ENCODE data around the gene DEAF1. TPM values are rescaled to one million over a fixed set of nuclear protein-coding genes. Genes with fewer than 3 reads are reported as not detected.
A peak's percentile ranks its signal among the peaks of the same experiment; 100 is the strongest.

The DEAF1 gene
- total and polyA plus RNA-seq, 2 of the 13 experiments (the other 11 are each of a cell fraction or from before 2014, with no cell fraction given), result 22.3 to 29.6 TPM

GRCh38 chr11:697811-698311 lies 2.8 kb upstream of the DEAF1 start:
- intact Hi-C loops (cut with micrococcal nuclease; ENCODE audit: unreplicated experiment), result no loop called here
- BruUV-seq (replicated peaks), result no TSS peak
- H4K20me1 ChIP-seq (ENCODE audit: insufficient read depth, low read length), result no peaks in the 10 kb centered on the region; the same call in 1 of the 2 replicates
- peaks cover 2 to 8% of the 10 kb centered on the region in 2 experiments; a peak in 3 of 5 replicates for H3K36me3 ChIP-seq (replicated peaks in 1 of 2; ENCODE audit: control insufficient read depth in 1 of 2, insufficient read depth in 2 of 2, low read length in 2 of 2)
- H3K9me3 ChIP-seq (ENCODE audit: low read length), result no peaks in the 10 kb centered on the region
- ChIA-PET POLR2A (interaction anchor here (0.6 to 6.1 kb wide), 5 partner anchors 9 to 61 kb away, joined by 3 to 191 read pairs (median 22); partner anchors contain the start of gene EPS8L2), CTCF (ENCODE audit: low intra/inter-chr PET ratio, low total read pairs) (interaction anchor here (4.8 kb wide), 1 partner anchor 30 kb away, joined by 20 read pairs; no protein-coding TSS in a partner anchor)
- ATAC-seq (no peak), FAIRE-seq (no peak), DNase-seq (ENCODE audit: low spot score) (no peak)
- 0 out of 2 replicates have a peak, but pooled peaks have one; percentile 8 for TF ChIP-seq NFKB2 (CRISPR knock-in tag; IDR thresholded peaks at IDR 0.05; ENCODE audit: borderline replicate concordance)
- peak; percentile 15; the same call in 1 of the 2 replicates for TF ChIP-seq AKAP8 (CRISPR knock-in tag; IDR thresholded peaks at IDR 0.05)
- no peak for TF ChIP-seq NFYB (CRISPR knock-in tag; IDR thresholded peaks at IDR 0.05)
- no peak overlapping the region for H3K4me3 ChIP-seq (replicated peaks in 1 of 3; ENCODE audit: insufficient read depth in 1 of 3, low read depth in 2 of 3, low read length in 3 of 3)
- peaks cover 28% of the 10 kb centered on the region for H3K79me2 ChIP-seq (ENCODE audit: insufficient read depth, low read length)
- 95% methylated on average over 11 of the region's 11 CpGs for WGBS (ENCODE audit: low lambda C conversion rate)
- peak overlapping the region; percentile 23 for H3K27ac ChIP-seq (ENCODE audit: extremely low read length, insufficient read depth, low read length)
- in situ Hi-C loops (cut with HindIII; ENCODE audit: extremely low pct_ligation_motif_present, low pct_unique_long_range_greater_than_20kb), result no loop called here
- H3K27me3 ChIP-seq (ENCODE audit: control insufficient read depth in 1 of 2, insufficient read depth in 2 of 2, low read length in 2 of 2), result no peaks in the 10 kb centered on the region; a peak in 1 of 5 replicates
- H3K4me2 ChIP-seq (ENCODE audit: low read depth, low read length), result no peak overlapping the region
- 0 out of 2 replicates have a peak overlapping the region, but pooled peaks have one; percentile 4 for H3K9ac ChIP-seq (ENCODE audit: insufficient read depth, low read depth, low read length)
- H3K4me1 ChIP-seq (ENCODE audit: insufficient read depth, low read length), result peaks cover 70% of the 10 kb centered on the region
- no peak overlapping the region for H2AFZ ChIP-seq (ENCODE audit: low read length)

- peak overlapping the region; percentile 17 for H3K27ac ChIP-seq (ENCODE audit: extremely low read length, insufficient read depth, low read length)
- no peaks in the 10 kb centered on the region for H3K9me3 ChIP-seq (ENCODE audit: low read length)
- H3K4me3 ChIP-seq (replicated peaks in 1 of 3; ENCODE audit: insufficient read depth in 1 of 3, low read depth in 2 of 3, low read length in 3 of 3), result no peak overlapping the region
- H3K36me3 ChIP-seq (replicated peaks in 1 of 2; ENCODE audit: control insufficient read depth in 1 of 2, insufficient read depth in 2 of 2, low read length in 2 of 2), result peaks cover 2 to 5% of the 10 kb centered on the region in 2 experiments; a peak in 2 of 5 replicates
- peak overlapping the region; percentile 64; the same call in 1 of the 2 replicates for H3K4me2 ChIP-seq (ENCODE audit: low read depth, low read length)
- BruUV-seq (replicated peaks), result TSS peak; percentile 47
- H3K27me3 ChIP-seq (ENCODE audit: control insufficient read depth in 1 of 2, insufficient read depth in 2 of 2, low read length in 2 of 2), result no peaks in the 10 kb centered on the region; a peak in 1 of 5 replicates
- WGBS (ENCODE audit: low lambda C conversion rate), result 90% methylated on average over 11 of the region's 11 CpGs
- no peak overlapping the region for H2AFZ ChIP-seq (ENCODE audit: low read length)
- peaks cover 70% of the 10 kb centered on the region for H3K4me1 ChIP-seq (ENCODE audit: insufficient read depth, low read length)
- ChIA-PET CTCF (ENCODE audit: low intra/inter-chr PET ratio, low total read pairs) (interaction anchor here (1.1 to 4.8 kb wide), 3 partner anchors 26 to 31 kb away, joined by 3 to 20 read pairs (median 13); no protein-coding TSS in a partner anchor), POLR2A (interaction anchor here (0.6 to 6.1 kb wide), 7 partner anchors 10 to 122 kb away, joined by 3 to 191 read pairs (median 22); partner anchors contain the start of genes EPS8L2 and PNPLA2)
- peaks cover 35% of the 10 kb centered on the region for H3K79me2 ChIP-seq (ENCODE audit: insufficient read depth, low read length)
- FAIRE-seq (no peak), ATAC-seq (no peak), DNase-seq (ENCODE audit: low spot score) (no peak)
- H4K20me1 ChIP-seq (ENCODE audit: insufficient read depth, low read length), result no peaks in the 10 kb centered on the region; the same call in 1 of the 2 replicates
- no peak for TF ChIP-seq ISL2 (CRISPR knock-in tag; IDR thresholded peaks at IDR 0.05)
- TF ChIP-seq RBFOX2 (IDR thresholded peaks at IDR 0.05; ENCODE audit: low read depth, low read length), result peak; percentile 40; the same call in 1 of the 2 replicates
- peak in 1 of 2 experiments; percentile 69; a peak in 2 of 4 replicates for TF ChIP-seq ATF4 (CRISPR knock-in tag; IDR thresholded peaks at IDR 0.05)
- no peak overlapping the region for H3K9ac ChIP-seq (ENCODE audit: insufficient read depth, low read depth, low read length)
- in situ Hi-C loops (cut with HindIII; ENCODE audit: extremely low pct_ligation_motif_present, low pct_unique_long_range_greater_than_20kb), result no loop called here
- intact Hi-C loops (cut with micrococcal nuclease; ENCODE audit: unreplicated experiment), result loop anchor here (1.0 kb wide), 2 partner anchors 26 to 31 kb away; no protein-coding TSS in a partner anchor
Measured at GRCh38 chr11:696955-697491, 2.0 kb upstream of the DEAF1 start.
